Astrocyte of the spinal cord (primary cell): Measurements from ENCODE around the gene XKRX.

Source experiments
- DNase-seq: peaks from one replicate; pipeline ENCODE4 v3.0.0; 2011; ENCODE audit warnings: low read depth, low spot score
- H3K4me3 ChIP-seq: 2 replicates; pipeline ENCODE4 v1.5.1; 2011; ENCODE audit warnings: low read depth, mild to moderate bottlenecking, low read length, moderate library complexity
- CTCF ChIP-seq: IDR thresholded peaks from 2 replicates; pipeline ENCODE4 v1.5.1; 2012; ENCODE audit warnings: low read depth, mild to moderate bottlenecking, low read length, inconsistent platforms
- in situ Hi-C: cut with HindIII; loops from 2 replicates; pipeline ENCODE4 v1.10.0; 2017; ENCODE audit warnings: low sequenced_read_pairs

XKRX gene

GRCh38 chrX:100935767-100936166, 7.0 kb upstream of the XKRX start:
- DNase-seq = no peak
- H3K4me3 ChIP-seq = no peak overlapping the region
- TF ChIP-seq CTCF = no peak
- in situ Hi-C loops = no loop called here

- in situ Hi-C loops = no loop called here
- no peak overlapping the region for H3K4me3 ChIP-seq
- no peak for TF ChIP-seq CTCF
- DNase-seq = no peak
These were observed 3.2 kb upstream of the XKRX start for GRCh38 chrX:100931925-100932285.

- TF ChIP-seq CTCF = no peak
- in situ Hi-C loops = no loop called here
- DNase-seq = no peak
- H3K4me3 ChIP-seq = no peak overlapping the region
These were observed 2.7 kb upstream of the XKRX start for GRCh38 chrX:100931218-100931924.

GRCh38 chrX:100926453-100926852, 2.3 kb downstream of the XKRX start:
- in situ Hi-C loops = no loop called here
- no peak for TF ChIP-seq CTCF
- no peak overlapping the region for H3K4me3 ChIP-seq
- no peak for DNase-seq

GRCh38 chrX:100924375-100924774, 4.3 kb downstream of the XKRX start:
- no peak for DNase-seq
- no peak overlapping the region for H3K4me3 ChIP-seq
- TF ChIP-seq CTCF = no peak
- in situ Hi-C loops = no loop called here

- DNase-seq = no peak
- H3K4me3 ChIP-seq = no peak overlapping the region
- in situ Hi-C loops = no loop called here
- no peak for TF ChIP-seq CTCF
These were observed 13.2 kb downstream of the XKRX start for GRCh38 chrX:100915562-100915961.
